ENCODE measurements around the gene ITGA1.

ITGA1 gene

GRCh38 chr5:52906343-52906742, 118.6 kb downstream of the ITGA1 start:
- DNase-seq, result no peak

GRCh38 chr5:52906845-52907244, 119.1 kb downstream of the ITGA1 start:
- no peak for DNase-seq

GRCh38 chr5:52909192-52909591, 121.5 kb downstream of the ITGA1 start:
- DNase-seq, result no peak

GRCh38 chr5:52910071-52910470, 122.4 kb downstream of the ITGA1 start:
- no peak for DNase-seq

GRCh38 chr5:52915176-52915875, 127.6 kb downstream of the ITGA1 start:
- no peak for DNase-seq

GRCh38 chr5:52920929-52921328, 133.2 kb downstream of the ITGA1 start:
- DNase-seq, result no peak

GRCh38 chr5:52922384-52922783, 134.7 kb downstream of the ITGA1 start:
- no peak for DNase-seq

GRCh38 chr5:52924456-52924855, 136.7 kb downstream of the ITGA1 start:
- no peak for DNase-seq

- DNase-seq, result no peak
These were observed 137.3 kb downstream of the ITGA1 start for GRCh38 chr5:52925001-52925400.

- no peak for DNase-seq
These were observed 141.0 kb downstream of the ITGA1 start for GRCh38 chr5:52928689-52929088.

- DNase-seq, result no peak
These were observed 150.5 kb downstream of the ITGA1 start for GRCh38 chr5:52938226-52938625.

GRCh38 chr5:52943285-52943684, 155.6 kb downstream of the ITGA1 start:
- DNase-seq, result no peak

GRCh38 chr5:52943808-52944207, 156.1 kb downstream of the ITGA1 start:
- DNase-seq, result no peak

- no peak for DNase-seq
These were observed 157.3 kb downstream of the ITGA1 start for GRCh38 chr5:52945040-52945439.

GRCh38 chr5:52947208-52947607, 159.5 kb downstream of the ITGA1 start:
- no peak for DNase-seq

GRCh38 chr5:52947851-52948250, 160.1 kb downstream of the ITGA1 start:
- DNase-seq, result no peak

GRCh38 chr5:52948418-52949076, 160.8 kb downstream of the ITGA1 start:
- DNase-seq, result peak; percentile 3

GRCh38 chr5:52950686-52951085, 163.0 kb downstream of the ITGA1 start:
- DNase-seq, result no peak

GRCh38 chr5:52952483-52952882, 164.8 kb downstream of the ITGA1 start:
- no peak for DNase-seq

GRCh38 chr5:52956014-52956413, 168.3 kb downstream of the ITGA1 start:
- DNase-seq, result no peak

GRCh38 chr5:52956915-52957747, 169.4 kb downstream of the ITGA1 start:
- DNase-seq, result no peak

- DNase-seq, result no peak
These were observed 173.6 kb downstream of the ITGA1 start for GRCh38 chr5:52961274-52961681.

- DNase-seq, result no peak
These were observed 175.9 kb downstream of the ITGA1 start for GRCh38 chr5:52963636-52964035.

GRCh38 chr5:52964138-52964537, 176.4 kb downstream of the ITGA1 start:
- DNase-seq, result no peak

Data from GF-D8 (cell line).